KBM-7 (cell line): ENCODE data around the gene MEFV.

Experiments used
- DNase-seq: peaks from one replicate; pipeline ENCODE4 v3.0.0-alpha.2; 2015
- in situ Hi-C: fragments of 300-500 bp; cut with MboI; formaldehyde crosslinking; loops from 2 replicates; pipeline ENCODE4 v1.14.3; 2020; ENCODE audit warnings: low sequenced_read_pairs, low pct_unique_long_range_greater_than_20kb, mixed read lengths

MEFV gene

GRCh38 chr16:3193221-3194212 lies 62.9 kb downstream of the MEFV start:
- DNase-seq = no peak
- in situ Hi-C loops = no loop called here

- DNase-seq = no peak
- in situ Hi-C loops = no loop called here
Measured at GRCh38 chr16:3192476-3193019, 63.9 kb downstream of the MEFV start.
